GM19238 (cell line): ENCODE results near the gene MYRIP.
"Not testable (repeated sequence)": the region's sequence is repeated elsewhere in the genome, so short reads cannot be mapped to it uniquely, and the experiment has no call there.

Source experiments
- DNase-seq: peaks from one replicate; pipeline ENCODE4 v3.0.0; 2011; ENCODE audit warnings: low spot score; ENCODE audit not compliant: insufficient read length

The MYRIP gene

DNA sequence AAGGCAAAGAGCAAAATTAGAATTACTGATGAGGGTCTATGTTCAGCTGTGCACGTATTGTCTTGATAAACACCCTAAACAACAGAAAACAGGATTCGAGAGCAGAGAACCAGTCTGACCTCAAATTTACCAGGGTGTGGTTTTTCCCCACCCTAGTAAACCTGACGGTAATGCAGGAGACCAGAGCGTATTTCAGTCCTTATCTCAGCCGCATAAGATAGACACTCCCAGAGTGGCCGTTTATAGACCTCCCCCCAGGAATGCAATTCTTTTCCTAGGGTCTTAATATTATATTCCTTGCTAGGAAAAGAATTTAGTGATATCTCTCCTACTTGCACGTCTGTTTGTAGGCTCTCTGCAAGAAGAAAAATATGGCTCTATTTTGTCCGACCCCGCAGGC, 216.5 kb downstream of the MYRIP start:
- not testable (repeated sequence) for DNase-seq

- no peak for DNase-seq
Measured at GRCh38 chr3:40035177-40035576, 225.8 kb downstream of the MYRIP start.

DNA sequence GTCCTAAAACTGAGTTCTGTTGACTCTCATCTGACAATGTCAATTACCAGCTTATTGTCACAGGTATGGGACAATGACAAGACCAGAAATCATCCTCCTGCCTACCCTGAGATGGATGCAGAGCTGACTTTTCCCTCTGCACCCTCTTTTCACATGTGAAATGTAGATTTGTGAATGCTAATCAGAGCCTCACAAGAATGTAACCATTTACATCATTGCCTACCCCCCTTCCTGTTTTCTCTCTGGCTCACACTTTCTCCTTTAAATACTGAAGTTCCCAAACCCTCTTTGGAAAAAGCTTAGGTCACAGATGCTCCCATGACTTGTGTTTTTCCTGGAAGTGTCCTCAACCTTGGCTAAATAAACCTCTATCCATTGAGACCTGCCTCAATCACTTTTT, 228.2 kb downstream of the MYRIP start:
- DNase-seq = no peak

DNA sequence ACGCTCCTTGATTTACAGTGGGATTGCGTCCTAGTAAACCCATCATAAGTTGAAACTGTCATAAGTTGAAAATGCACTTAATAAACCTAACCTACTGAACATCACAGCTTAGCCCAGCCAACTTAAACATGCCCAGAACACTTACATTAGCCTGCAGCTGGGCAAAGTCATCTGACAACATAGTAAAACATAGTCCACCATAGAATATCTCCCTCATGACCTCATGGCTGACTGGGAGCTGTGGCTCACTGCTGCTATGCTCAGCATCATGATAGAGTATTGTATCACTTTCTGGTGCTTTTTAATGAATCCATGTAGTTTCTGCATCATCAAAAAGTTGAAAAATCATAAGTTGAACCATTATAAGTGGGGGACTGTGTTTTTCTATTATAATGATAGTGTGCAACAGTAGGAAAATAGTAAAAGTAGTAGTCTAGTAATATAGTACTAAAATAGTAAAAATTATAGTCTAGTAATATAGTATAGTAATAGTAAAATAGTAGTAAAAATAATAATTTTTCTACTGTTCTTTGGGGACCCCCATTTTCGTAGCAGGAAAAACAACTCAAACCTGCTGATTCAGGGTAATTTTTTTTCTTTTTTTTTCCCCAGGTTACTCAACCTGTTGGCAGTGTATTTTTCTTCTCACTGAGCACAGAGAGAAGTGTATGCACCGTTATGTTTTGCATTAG, 233.5 kb downstream of the MYRIP start:
- no peak for DNase-seq

GRCh38 chr3:40043444-40043755, 234.0 kb downstream of the MYRIP start:
- no peak for DNase-seq

GRCh38 chr3:40044487-40044886, 235.1 kb downstream of the MYRIP start:
- DNase-seq = no peak

DNA sequence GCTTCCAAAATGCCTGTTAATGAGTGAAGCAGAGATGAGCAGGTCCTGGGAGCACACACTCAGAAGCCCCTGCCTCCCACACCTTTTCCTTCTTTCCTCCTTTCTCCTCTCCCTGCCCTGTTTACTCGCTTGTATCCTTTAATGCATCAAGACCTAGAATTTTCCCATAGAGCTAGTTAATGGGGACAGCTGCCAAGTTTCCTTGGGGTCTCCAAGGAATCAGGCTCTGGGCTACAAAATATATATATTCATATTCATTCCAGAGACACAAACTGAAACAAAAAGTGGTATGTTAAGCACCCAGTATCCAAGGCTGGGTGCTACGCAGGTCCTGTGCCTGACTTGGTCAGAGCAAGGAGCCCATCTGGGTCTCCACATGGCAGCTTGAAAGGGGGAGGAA, 235.6 kb downstream of the MYRIP start:
- DNase-seq = no peak

- DNase-seq = no peak
Measured at GRCh38 chr3:40046149-40046548, 236.7 kb downstream of the MYRIP start.

GRCh38 chr3:40047406-40047805, 238.0 kb downstream of the MYRIP start:
- no peak for DNase-seq

DNA sequence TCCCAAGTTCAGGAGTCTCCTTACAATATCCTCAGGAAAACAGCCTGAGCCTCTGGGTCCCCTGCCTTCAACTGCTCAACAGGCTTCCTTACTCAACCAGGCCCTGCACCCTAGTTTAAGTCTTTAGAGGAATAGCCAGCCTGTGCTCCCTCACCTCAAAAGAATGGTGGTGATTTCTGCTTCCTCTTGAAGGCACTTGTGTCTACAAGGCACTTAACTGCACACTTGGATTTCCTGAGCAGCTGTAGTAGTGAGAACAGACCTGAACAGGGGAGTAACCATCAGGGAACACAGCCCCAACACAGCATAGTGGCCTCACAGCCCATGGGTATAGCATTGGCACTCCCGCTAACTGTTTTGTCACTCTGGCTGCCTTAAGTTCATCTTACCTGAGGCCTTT, 244.3 kb downstream of the MYRIP start:
- no peak for DNase-seq

DNA sequence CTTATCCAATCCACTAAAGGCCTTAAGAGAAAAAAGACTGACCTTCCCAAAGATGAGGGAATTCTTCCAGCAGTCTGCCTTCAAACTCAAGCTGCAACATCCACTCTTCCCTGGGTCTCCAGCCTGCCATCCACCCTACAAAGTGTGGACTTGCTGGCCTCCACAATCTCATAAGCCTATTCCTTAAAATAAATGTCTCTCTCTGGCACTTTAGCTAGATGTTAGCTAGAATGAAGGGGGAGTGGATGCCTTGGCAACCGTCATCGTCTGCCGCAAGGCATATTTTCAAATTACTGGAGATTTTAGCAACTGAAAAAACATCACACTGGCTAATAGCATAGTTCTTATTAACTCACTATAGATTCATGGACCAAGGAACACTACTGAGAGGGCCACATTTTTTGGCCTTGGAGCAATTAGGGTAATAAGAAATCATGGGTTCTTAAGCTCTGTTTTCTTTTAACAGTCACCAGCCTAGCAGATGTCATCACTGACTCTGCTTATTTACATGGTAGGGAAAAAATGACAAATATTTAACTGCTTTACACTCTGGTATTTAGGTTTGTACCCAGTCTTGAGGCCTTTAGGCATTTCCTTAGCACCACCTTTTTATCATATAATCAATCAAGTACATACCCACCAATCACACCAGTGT, 245.3 kb downstream of the MYRIP start:
- no peak for DNase-seq

GRCh38 chr3:40055361-40055760, 246.0 kb downstream of the MYRIP start:
- DNase-seq = no peak

- DNase-seq = no peak
Measured at GRCh38 chr3:40055956-40056355, 246.5 kb downstream of the MYRIP start.

- DNase-seq = no peak
Measured at GRCh38 chr3:40057077-40057476, 247.7 kb downstream of the MYRIP start.

- no peak for DNase-seq
Measured at GRCh38 chr3:40057786-40058185, 248.4 kb downstream of the MYRIP start.

DNA sequence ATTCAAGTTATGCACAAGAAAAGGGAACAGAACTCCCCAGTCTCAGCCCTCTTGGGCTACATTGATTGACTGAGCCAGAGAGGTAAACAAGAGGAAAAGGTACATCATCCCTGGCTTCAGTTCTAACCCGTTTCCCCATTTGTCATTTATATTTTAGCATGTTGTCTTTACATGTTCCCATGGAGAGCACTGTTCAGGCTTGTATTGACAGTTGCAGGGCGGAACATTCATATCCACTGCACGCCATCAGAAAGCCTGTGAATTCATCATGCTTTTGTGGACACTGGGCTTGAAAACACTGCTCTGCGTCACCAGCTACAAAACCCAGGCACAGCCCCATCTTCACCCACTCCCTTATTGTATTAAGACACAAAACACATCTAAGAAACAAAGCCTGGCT, 259.2 kb downstream of the MYRIP start:
- DNase-seq = no peak

DNA sequence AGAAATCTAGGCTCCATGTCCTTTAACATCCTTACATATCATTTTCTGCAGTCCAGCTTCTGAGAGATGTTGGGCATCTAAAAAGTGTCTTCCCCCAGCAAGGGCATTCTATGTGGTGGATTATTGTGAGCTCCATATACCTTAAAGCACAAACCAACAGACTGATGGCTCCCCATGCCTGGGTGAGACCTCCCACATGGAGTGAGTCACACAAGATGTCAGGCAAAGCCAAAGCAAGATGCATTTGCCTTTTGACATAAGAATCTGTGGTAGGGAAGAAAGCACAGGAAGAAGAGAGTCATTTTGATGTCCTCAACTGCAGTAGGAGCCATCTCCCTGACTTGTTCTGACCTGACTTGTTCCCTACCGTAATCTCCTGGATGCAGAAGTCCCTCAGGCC, 261.4 kb downstream of the MYRIP start:
- no peak for DNase-seq

GRCh38 chr3:40071683-40072238, 262.4 kb downstream of the MYRIP start:
- no peak for DNase-seq

DNA sequence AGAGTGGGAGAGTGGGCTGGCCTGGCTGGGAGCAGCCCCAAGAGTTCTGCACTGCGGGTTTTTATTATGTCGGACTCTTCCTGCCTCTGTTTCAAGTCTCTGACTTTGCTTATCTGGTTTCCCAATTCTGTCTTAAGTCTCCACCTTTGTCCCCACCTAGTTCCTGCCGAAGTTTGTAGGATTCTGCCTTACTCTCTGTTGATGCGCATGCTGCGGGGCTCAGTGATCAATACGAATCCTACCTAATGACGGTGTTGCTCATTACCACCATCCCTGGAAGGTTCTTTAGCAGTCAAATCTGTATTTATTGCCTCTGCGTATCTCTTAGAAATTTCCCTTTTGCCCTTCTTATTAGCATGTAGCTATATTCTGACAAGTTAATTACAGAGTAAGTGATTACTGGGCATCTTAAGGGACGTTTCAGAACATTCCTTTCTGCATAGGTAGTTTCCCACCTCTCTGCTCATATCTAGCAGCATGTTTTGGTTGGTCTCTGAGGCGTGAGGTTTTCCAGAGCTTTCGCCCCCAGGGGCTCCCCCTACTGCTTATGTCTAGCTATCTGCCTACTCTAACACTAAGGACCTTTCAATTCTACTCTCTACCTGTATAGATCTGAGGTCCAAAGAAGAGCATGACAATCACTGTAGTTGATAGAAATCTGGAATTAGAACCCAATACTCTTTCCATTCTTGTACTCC, 264.1 kb downstream of the MYRIP start:
- DNase-seq = no peak

DNA sequence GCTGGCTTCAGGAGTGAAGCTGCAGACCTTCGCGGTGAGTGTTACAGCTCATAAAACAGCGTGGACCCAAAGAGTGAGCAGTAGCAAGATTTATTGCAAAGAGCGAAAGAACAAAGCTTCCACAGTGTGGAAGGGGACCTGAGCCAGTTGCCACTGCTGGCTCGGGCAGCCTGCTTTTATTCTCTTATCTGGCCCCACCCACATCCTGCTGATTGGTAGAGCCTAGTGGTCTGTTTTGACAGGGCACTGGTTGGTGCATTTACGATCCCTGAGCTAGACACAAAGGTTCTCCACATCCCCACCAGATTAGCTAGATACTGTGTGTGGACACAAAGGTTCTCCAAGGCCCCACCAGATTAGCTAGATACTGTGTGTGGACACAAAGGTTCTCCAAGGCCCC, 267.7 kb downstream of the MYRIP start:
- DNase-seq = not testable (repeated sequence)

DNA sequence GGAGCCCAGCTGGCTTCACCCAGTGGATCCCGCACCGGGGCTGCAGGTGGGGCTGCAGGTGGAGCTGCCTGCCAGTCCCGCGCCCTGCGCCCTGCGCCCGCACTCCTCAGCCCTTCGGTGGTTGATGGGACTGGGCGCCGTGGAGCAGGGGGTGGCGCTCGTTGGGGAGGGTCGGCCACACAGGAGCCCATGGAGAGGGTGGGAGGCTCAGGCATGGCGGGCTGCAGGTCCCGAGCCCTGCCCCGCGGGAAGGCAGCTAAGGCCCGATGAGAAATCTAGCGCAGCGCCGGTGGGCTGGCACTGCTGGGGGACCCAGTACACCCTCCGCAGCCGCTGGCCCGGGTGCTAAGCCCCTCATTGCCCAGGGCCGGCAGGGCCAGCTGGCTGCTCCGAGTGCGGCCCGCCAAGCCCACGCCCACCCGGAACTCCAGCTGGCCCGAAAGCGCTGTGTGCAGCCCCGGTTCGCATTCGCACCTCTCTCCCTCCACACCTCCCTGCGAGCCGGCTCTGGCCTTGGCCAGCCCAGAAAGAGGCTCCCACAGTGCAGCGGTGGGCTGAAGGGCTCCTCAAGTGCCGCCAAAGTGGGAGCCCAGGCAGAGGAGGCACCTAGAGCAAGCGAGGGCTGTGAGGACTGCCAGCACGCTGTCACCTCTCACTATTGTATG, 268.6 kb downstream of the MYRIP start:
- not testable (repeated sequence) for DNase-seq

- DNase-seq = no peak
Measured at GRCh38 chr3:40078590-40078989, 269.2 kb downstream of the MYRIP start.
